CD4-positive, alpha-beta T cell treated with Interleukin-6 at 100 ng/mL for 8 hours (primary cell): ENCODE measurements around the gene ACIN1.
"Not testable (repeated sequence)": the region's sequence is repeated elsewhere in the genome, so short reads cannot be mapped to it uniquely, and the experiment has no call there.

ENCODE experiments used
- DNase-seq: peaks from one replicate; pipeline ENCODE4 v3.0.0-alpha.2; 2020; ENCODE audit warnings: mixed read lengths, low spot score

The ACIN1 gene

GRCh38 chr14:23041729-23042128 lies 53.2 kb downstream of the ACIN1 start:
- DNase-seq: no peak

- no peak for DNase-seq
Observed at GRCh38 chr14:23040100-23040499, 54.8 kb downstream of the ACIN1 start.

DNA sequence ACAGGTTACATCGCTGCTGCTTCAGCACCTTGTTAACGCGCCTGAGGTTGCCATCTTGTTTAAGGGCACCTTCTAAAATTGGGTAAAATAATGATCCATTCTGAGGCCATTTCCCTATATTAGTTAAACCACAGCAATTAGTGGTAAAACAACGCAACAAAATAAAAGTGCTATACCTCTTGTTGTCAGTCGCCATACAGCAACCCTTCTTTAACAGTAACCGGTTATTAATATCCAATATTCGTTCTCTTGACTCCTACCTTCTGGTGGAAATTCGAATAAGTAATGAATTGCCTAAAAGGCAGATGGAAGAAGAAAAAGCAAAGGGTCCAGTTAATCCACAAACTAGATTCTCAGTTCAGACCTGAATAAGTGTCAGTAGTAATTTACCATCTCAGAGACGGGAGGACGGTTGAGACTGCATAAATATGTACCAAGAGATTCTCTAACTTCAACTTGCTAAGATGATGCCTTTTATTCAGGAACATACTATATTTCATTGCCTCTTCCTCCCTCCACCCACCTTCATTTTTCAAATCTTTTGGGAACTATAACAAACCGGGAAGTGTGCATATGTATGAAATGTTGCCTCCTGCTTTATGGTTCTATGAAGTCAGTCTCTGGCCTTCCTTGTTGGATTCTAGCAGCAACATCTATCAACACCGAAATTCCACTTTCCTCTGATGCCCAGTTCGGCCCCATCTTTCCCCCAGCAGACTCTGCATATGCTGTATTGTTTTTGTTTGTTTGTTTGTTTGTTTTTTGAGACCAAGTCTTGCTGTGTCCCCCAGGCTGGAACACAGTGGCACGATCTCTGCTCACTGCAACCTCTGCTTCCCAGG lies 59.4 kb downstream of the ACIN1 start:
- no peak for DNase-seq

GRCh38 chr14:23034498-23035302 lies 60.2 kb downstream of the ACIN1 start, which contains the start of gene PSMB5:
Gene PSMB5, minus strand, starts transcription at chr14:23034900. Its CDS starts 19 bp downstream, at chr14:23034881.
- peak; percentile 92 for DNase-seq

DNA sequence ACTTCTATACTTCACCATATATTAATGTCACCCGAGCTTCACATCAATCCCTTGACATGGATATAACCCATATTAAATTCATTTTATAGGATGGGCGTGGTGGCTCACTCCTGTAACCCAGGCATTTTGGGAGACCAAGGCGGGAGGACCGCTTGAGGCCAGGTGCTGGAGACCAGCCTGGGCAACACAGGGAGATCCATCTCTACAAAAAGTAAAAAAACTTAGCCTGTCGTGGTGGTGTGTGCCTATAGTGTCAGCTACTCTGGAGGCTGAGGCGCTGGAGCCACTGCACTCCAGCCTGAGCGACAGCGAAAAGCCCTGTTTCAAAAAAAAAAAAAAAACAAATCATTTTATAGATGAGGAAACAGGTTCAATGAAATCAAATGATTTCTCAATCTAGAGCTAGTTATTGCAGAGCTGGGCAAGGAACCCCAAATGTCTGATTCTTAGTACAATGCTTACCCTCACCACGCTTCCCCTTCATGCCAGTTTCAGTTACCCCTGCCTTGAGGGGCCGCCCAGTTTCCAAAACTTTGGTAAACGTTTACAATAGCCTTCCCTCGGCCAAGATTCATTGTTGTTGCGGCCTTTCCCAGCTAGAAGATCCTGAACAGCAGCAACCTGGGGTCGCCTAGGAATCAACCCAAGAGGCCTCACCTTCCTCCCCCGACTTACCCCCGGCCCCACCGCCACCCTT lies 61.0 kb downstream of the ACIN1 start:
- no peak for DNase-seq

- no peak for DNase-seq
Observed at GRCh38 chr14:23033251-23033727, 61.6 kb downstream of the ACIN1 start.

- no peak for DNase-seq
Observed at GRCh38 chr14:23030936-23031335, 64.0 kb downstream of the ACIN1 start.

GRCh38 chr14:23028799-23029198 lies 66.1 kb downstream of the ACIN1 start:
- DNase-seq: peak; percentile 47

- DNase-seq: no peak
Observed at GRCh38 chr14:23025151-23025814, 69.7 kb downstream of the ACIN1 start.

- no peak for DNase-seq
Observed at GRCh38 chr14:23024612-23025075, 70.3 kb downstream of the ACIN1 start.

GRCh38 chr14:23023795-23024152 lies 71.2 kb downstream of the ACIN1 start:
- DNase-seq: no peak

DNA sequence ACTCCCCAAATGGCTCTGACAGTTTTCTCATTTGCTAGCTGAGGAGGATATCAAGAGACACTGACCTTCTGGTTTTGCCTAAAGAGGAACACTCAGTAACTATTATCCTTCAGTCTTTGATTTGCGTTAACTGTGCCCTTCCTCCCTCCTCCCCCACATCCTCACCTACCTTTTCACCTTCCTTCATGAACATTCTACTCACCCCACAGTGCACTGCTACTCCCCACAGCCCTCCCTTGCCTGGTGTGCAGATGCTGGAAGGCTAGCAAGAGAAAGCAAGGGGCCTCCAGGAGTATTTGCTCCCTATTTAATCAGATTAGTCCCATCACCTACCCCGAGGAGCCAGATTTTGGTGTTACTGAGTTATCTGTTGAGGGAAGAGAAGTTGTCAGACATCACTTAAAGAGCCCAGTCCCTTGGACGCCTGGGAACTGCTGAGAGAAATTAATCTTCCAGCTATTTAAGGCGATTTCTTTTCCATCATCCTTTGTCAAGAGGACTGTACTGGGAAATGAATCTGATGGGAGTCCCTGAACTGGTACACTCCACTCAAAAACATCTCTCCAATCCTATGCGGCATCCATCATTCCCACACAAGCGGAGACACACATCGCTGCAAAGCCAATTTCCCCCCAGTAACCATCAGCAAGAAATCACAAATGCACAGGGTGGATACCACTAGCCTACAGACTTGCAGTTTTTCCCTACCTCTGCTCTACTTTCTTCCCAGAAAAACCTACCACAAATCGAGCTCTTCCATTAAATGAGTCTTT lies 71.7 kb downstream of the ACIN1 start:
- peak; percentile 26 for DNase-seq

DNA sequence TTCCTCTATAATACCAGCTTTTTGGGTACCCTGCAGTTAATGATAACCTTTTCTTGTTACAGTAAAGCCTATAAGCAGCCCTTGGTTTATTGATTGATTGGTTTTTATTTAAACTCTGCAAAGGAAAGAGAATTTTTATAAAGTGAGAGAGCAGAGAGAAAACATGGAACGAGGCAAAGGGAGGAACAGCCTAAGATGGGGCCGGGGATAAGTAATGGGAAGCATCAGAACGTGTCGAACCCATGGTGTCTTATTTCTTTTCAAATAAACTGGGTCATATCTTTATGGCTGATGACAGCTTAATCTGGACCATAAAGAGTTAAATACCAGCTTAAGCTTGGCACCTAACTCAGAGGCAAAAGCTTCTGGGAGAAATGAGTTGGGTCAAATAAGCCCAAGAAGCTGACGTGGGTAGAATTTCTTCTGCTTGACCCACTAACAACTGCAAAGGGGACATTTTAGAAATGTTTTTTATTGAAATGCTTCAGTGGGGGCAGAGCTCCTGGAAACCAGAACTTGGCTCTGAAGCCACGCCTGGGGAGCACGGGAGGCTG lies 73.0 kb downstream of the ACIN1 start:
- DNase-seq: no peak

- no peak for DNase-seq
Observed at GRCh38 chr14:23021434-23021833, 73.5 kb downstream of the ACIN1 start.

- DNase-seq: peak; percentile 32
Observed at GRCh38 chr14:23020143-23021128, 74.5 kb downstream of the ACIN1 start.

- no peak for DNase-seq
Observed at GRCh38 chr14:23018107-23018506, 76.8 kb downstream of the ACIN1 start.

DNA sequence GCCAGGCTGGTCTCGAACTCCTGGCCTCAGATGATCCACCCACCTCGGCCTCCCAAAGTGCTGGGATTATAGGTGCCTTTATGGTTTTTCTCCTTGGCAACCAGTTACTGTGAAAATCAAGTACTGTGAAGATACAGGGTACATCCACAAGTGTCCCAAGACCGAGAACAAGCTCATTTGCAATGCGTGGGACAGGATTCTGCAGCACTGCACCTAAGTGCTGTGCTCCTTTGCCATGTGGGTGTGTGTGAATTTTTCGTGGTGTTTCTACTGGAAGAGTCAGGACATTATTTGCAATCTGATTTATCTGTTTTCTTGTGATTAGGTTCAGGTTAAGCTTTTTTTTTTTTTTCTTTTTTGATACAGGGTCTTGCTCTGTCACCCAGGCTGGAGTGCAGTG lies 77.8 kb downstream of the ACIN1 start:
- DNase-seq: no peak

DNA sequence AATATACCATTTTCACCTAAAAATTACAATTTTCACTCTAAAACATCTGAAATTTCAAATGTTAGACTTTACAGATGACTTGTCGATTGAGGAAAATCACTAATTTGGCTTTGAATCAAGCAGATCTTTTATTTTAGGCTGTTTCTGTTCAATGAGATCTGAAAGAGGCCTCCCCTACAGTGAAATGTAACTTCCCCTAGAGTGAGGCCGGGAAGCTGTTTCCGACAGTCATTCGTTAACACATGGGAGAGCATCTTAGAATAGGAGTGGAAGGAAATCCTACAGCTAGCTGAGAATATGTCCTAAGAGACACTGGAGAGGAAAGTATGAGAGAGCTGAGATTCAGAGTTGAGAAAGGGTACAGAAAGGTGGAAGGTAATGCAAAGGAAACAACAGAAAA lies 79.3 kb downstream of the ACIN1 start:
- no peak for DNase-seq

DNA sequence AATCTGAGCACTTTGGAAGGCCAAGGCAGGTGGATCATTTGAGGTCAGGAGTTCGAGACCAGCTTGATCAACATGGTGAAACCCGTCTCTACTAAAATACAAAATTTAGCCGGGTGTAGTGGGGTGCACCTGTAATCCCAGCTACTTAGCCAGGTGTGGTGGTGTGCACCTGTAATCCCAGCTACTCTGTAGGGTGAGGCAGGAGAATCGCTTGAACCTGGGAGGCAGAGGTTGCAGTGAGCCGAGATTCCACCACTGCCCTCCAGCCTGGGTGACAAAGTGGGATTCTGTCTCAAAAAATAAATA lies 81.2 kb downstream of the ACIN1 start:
- not testable (repeated sequence) for DNase-seq
